Fibroblast of the aortic adventitia (primary cell): ENCODE data around the gene ESPL1. TPM values are rescaled to one million over a fixed set of nuclear protein-coding genes. Genes with fewer than 3 reads are reported as not detected.

Experiments
- DNase-seq: peaks from one replicate; pipeline ENCODE4 v3.0.0-alpha.2; 2010; ENCODE audit warnings: low read depth
- H3K4me3 ChIP-seq: 2 replicates; pipeline ENCODE4 v1.5.1; 2011; ENCODE audit warnings: low read depth, mild to moderate bottlenecking, control low read depth, low read length, moderate library complexity
- CTCF ChIP-seq: IDR thresholded peaks from 2 replicates; pipeline ENCODE4 v1.5.1; 2011; ENCODE audit warnings: mild to moderate bottlenecking, low read length, control low read depth, inconsistent platforms; ENCODE audit not compliant: insufficient read depth
- total RNA-seq: library from RNA; depleted of rRNA; stranded (reverse); fragments of >200 nt; gene quantifications from 2 replicates; pipeline ENCODE4 v1.2.3, GENCODE V29; 2012; ENCODE audit warnings: low replicate concordance

The ESPL1 gene
- 1.5 and 13.5 TPM in 2 replicates for total RNA-seq

GRCh38 chr12:53267999-53268629 is at the start of gene ESPL1:
Gene ESPL1, plus strand, starts transcription at chr12:53268299. Its CDS starts 468 bp downstream, at chr12:53268767.
- peak; percentile 68 for DNase-seq
- peak; percentile 21 for TF ChIP-seq CTCF
- peak within 1 kb of the TSS; percentile 92 for H3K4me3 ChIP-seq

GRCh38 chr12:53218551-53219291 is 49.4 kb upstream of the ESPL1 start:
- H3K4me3 ChIP-seq = peak overlapping the region; percentile 89
- no peak for TF ChIP-seq CTCF
- DNase-seq = peak; percentile 66

- DNase-seq = peak; percentile 63
- no peak for TF ChIP-seq CTCF
- peak overlapping the region; percentile 89 for H3K4me3 ChIP-seq
Observed at GRCh38 chr12:53219292-53219955, 48.7 kb upstream of the ESPL1 start.

GRCh38 chr12:53219956-53220693 is 48.0 kb upstream of the ESPL1 start:
- DNase-seq = peak; percentile 77
- TF ChIP-seq CTCF = no peak
- peak overlapping the region; percentile 89 for H3K4me3 ChIP-seq

GRCh38 chr12:53220694-53221202 is 47.4 kb upstream of the ESPL1 start:
- no peak for TF ChIP-seq CTCF
- peak; percentile 89 for DNase-seq
- H3K4me3 ChIP-seq = peak overlapping the region; percentile 89
